ENCODE data around the gene LPCAT2.

The LPCAT2 gene

GRCh38 chr16:55542459-55543082 is 33.7 kb downstream of the LPCAT2 start:
- no peak for TF ChIP-seq CTCF (IDR thresholded peaks at IDR 0.05)
- intact Hi-C loops (cut with DNase I; ENCODE audit: low total_unique reads), result loop anchor here (2.0 kb wide), 1 partner anchor 78 kb away; no protein-coding TSS in a partner anchor
- DNase-seq, result no peak
- Histone ChIP-seq H3K36me3 (no peaks in the 10 kb centered on the region), H3K27me3 (no peaks in the 10 kb centered on the region), H3K27ac (no peak overlapping the region), H3K4me3 (no peak overlapping the region), H3K9me3 (no peaks in the 10 kb centered on the region), H3K4me1 (no peaks in the 10 kb centered on the region)

GRCh38 chr16:55543472-55543871 is 34.6 kb downstream of the LPCAT2 start:
- H3K27ac ChIP-seq, result no peak overlapping the region
- no peaks in the 10 kb centered on the region for H3K27me3 ChIP-seq
- intact Hi-C loops (cut with DNase I; ENCODE audit: low total_unique reads), result loop anchor here (2.0 kb wide), 1 partner anchor 79 kb away; no protein-coding TSS in a partner anchor
- no peaks in the 10 kb centered on the region for H3K9me3 ChIP-seq
- no peak for DNase-seq
- H3K4me3 ChIP-seq, result no peak overlapping the region
- no peaks in the 10 kb centered on the region for H3K36me3 ChIP-seq
- TF ChIP-seq CTCF (IDR thresholded peaks at IDR 0.05), result peak; percentile 28 to 68
- no peaks in the 10 kb centered on the region for H3K4me1 ChIP-seq

GRCh38 chr16:55552621-55553020 is 43.7 kb downstream of the LPCAT2 start:
- no peaks in the 10 kb centered on the region for H3K4me1 ChIP-seq

GRCh38 chr16:55555436-55555835 is 46.6 kb downstream of the LPCAT2 start:
- Histone ChIP-seq H3K36me3 (no peaks in the 10 kb centered on the region), H3K9me3 (no peaks in the 10 kb centered on the region), H3K4me3 (no peak overlapping the region), H3K27ac (no peak overlapping the region), H3K4me1 (peaks cover 0 to 19% (median 7%) of the 10 kb centered on the region in 4 donors), H3K27me3 (no peaks in the 10 kb centered on the region)
- intact Hi-C loops (cut with DNase I; ENCODE audit: low total_unique reads), result no loop called here
- TF ChIP-seq CTCF (IDR thresholded peaks at IDR 0.05), result no peak
- DNase-seq, result no peak

More at GRCh38 chr16:55552621-55553020, 43.7 kb downstream of the LPCAT2 start:
- TF ChIP-seq CTCF (IDR thresholded peaks at IDR 0.05), result no peak
- DNase-seq, result no peak
- Histone ChIP-seq H3K9me3 (no peaks in the 10 kb centered on the region), H3K36me3 (peaks cover 0 to 4% (median 0%) of the 10 kb centered on the region in 3 donors), H3K4me3 (no peak overlapping the region), H3K27ac (no peak overlapping the region), H3K27me3 (no peaks in the 10 kb centered on the region)
- intact Hi-C loops (cut with DNase I; ENCODE audit: low total_unique reads), result no loop called here

- Histone ChIP-seq H3K36me3 (no peaks in the 10 kb centered on the region), H3K4me3 (no peak overlapping the region), H3K9me3 (no peaks in the 10 kb centered on the region), H3K27ac (no peak overlapping the region), H3K27me3 (no peaks in the 10 kb centered on the region), H3K4me1 (peaks cover 0 to 19% (median 7%) of the 10 kb centered on the region in 4 donors)
- no peak for TF ChIP-seq CTCF (IDR thresholded peaks at IDR 0.05)
- no peak for DNase-seq
- intact Hi-C loops (cut with DNase I; ENCODE audit: low total_unique reads), result no loop called here
Measured at GRCh38 chr16:55557186-55557585, 48.3 kb downstream of the LPCAT2 start.

Measured in tibial artery (tissue), 4 donors.